Measurements from ENCODE around the gene GAB2. TPM values are rescaled to one million over a fixed set of nuclear protein-coding genes. Genes with fewer than 3 reads are reported as not detected.

Gene GAB2
- total and polyA plus RNA-seq, 2 of the 13 experiments (the other 11 are each of a cell fraction or from before 2014, with no cell fraction given), result 4.1 to 8.6 TPM

DNA sequence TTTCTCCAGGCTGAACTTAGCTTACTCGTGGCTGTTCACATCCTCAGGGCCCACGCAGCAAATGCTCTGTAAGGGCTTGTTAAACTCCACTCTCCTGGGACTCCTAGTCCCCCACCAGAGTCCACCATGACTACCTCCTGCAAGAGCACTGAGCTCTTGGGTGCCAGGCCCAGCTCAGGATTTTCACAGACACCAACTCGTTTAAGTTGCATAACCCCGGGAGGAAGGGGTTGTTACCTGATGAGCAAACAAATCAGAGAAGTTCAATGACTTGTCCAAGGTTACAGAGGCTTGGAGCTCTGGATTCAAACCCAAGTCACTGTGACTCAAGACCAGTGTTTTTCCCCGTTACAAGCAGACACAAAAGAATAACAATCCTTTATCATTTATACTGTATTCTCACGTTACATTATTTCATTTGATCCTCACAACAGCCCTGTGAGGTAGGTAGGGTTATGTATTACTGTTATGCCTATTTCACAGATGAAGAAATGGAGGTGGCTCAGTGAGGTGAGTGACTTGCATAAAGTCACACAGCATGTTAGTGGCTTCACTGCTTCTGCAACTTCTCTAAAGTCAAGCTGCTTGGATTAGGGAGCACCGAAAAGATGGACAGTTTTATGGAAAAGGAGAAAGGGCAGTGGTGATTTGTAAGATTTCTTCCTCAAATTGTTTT, 246.6 kb downstream of the GAB2 start (continued):
- TF ChIP-seq ZIK1 (CRISPR knock-in tag; IDR thresholded peaks at IDR 0.05; ENCODE audit: borderline replicate concordance, low read depth) (no peak), ZFP36L1 (CRISPR knock-in tag; IDR thresholded peaks at IDR 0.05) (no peak), ISL2 (CRISPR knock-in tag; IDR thresholded peaks at IDR 0.05) (0 out of 2 replicates have a peak, but pooled peaks have one; percentile 53), ZNF34 (CRISPR knock-in tag; IDR thresholded peaks at IDR 0.05; ENCODE audit: borderline replicate concordance) (no peak), DR1 (CRISPR knock-in tag; IDR thresholded peaks at IDR 0.05) (no peak), ERF (CRISPR knock-in tag; IDR thresholded peaks at IDR 0.05) (no peak), BCL6 (CRISPR knock-in tag; IDR thresholded peaks at IDR 0.05) (peak; percentile 87), ZNF850 (CRISPR knock-in tag; conservative IDR thresholded peaks at IDR 0.05) (no peak), ZNF3 (CRISPR knock-in tag; IDR thresholded peaks at IDR 0.05) (no peak), ZNF891 (CRISPR knock-in tag; IDR thresholded peaks at IDR 0.05) (no peak), ZNF274 (CRISPR knock-in tag; IDR thresholded peaks at IDR 0.05) (no peak), MYC (CRISPR knock-in tag; IDR thresholded peaks at IDR 0.05; ENCODE audit: borderline replicate concordance) (no peak), ZZZ3 (CRISPR knock-in tag; IDR thresholded peaks at IDR 0.05; ENCODE audit: borderline replicate concordance) (no peak), SETDB1 (CRISPR knock-in tag; IDR thresholded peaks at IDR 0.05; ENCODE audit: borderline replicate concordance) (no peak), ZNF501 (CRISPR knock-in tag; IDR thresholded peaks at IDR 0.05) (no peak), KLF12 (CRISPR knock-in tag; IDR thresholded peaks at IDR 0.05; ENCODE audit: borderline replicate concordance) (no peak), ZNF251 (CRISPR knock-in tag; IDR thresholded peaks at IDR 0.05) (no peak), TRIM24 (CRISPR knock-in tag; IDR thresholded peaks at IDR 0.05) (no peak), ZNF44 (CRISPR knock-in tag; IDR thresholded peaks at IDR 0.05) (no peak), FLYWCH1 (CRISPR knock-in tag; IDR thresholded peaks at IDR 0.05) (no peak), SYNCRIP (IDR thresholded peaks at IDR 0.05; ENCODE audit: insufficient read depth, low read depth, low read length) (no peak), ZNF296 (CRISPR knock-in tag; conservative IDR thresholded peaks at IDR 0.05) (no peak), ATRX (CRISPR knock-in tag; IDR thresholded peaks at IDR 0.05; ENCODE audit: borderline replicate concordance) (no peak), ZBTB20 (CRISPR knock-in tag; IDR thresholded peaks at IDR 0.05; ENCODE audit: borderline replicate concordance, low read depth) (no peak), ZNF282 (IDR thresholded peaks at IDR 0.05; ENCODE audit: partially characterized antibody) (no peak)
- TF ChIP-seq, protein P1, sequence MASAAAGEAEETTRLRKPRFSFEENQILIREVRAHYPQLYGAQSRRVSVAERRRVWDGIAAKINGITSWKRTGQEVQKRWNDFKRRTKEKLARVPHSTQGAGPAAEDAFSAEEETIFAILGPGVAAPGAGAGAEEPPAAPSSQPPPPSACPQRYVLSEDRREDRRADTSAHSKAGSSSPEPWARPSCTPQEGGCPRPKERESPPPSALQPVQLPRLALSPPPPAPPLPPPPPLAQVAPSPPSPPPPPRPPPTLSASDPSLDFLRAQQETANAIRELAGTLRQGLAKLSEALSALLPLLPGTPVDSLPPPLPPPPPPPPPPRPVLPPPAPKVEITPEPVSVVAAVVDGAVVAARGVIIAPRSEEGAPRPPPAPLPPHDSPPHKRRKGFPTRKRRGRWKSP (CRISPR knock-in tag; IDR thresholded peaks at IDR 0.05), result no peak
- TF ChIP-seq, protein P2, sequence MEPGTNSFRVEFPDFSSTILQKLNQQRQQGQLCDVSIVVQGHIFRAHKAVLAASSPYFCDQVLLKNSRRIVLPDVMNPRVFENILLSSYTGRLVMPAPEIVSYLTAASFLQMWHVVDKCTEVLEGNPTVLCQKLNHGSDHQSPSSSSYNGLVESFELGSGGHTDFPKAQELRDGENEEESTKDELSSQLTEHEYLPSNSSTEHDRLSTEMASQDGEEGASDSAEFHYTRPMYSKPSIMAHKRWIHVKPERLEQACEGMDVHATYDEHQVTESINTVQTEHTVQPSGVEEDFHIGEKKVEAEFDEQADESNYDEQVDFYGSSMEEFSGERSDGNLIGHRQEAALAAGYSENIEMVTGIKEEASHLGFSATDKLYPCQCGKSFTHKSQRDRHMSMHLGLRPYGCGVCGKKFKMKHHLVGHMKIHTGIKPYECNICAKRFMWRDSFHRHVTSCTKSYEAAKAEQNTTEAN (CRISPR knock-in tag; conservative IDR thresholded peaks at IDR 0.05), result no peak
- TF ChIP-seq, protein P3, sequence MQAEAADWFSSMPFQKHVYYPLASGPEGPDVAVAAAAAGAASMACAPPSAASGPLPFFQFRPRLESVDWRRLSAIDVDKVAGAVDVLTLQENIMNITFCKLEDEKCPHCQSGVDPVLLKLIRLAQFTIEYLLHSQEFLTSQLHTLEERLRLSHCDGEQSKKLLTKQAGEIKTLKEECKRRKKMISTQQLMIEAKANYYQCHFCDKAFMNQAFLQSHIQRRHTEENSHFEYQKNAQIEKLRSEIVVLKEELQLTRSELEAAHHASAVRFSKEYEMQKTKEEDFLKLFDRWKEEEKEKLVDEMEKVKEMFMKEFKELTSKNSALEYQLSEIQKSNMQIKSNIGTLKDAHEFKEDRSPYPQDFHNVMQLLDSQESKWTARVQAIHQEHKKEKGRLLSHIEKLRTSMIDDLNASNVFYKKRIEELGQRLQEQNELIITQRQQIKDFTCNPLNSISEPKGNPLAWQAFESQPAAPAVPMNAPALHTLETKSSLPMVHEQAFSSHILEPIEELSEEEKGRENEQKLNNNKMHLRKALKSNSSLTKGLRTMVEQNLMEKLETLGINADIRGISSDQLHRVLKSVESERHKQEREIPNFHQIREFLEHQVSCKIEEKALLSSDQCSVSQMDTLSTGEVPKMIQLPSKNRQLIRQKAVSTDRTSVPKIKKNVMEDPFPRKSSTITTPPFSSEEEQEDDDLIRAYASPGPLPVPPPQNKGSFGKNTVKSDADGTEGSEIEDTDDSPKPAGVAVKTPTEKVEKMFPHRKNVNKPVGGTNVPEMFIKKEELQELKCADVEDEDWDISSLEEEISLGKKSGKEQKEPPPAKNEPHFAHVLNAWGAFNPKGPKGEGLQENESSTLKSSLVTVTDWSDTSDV (CRISPR knock-in tag; IDR thresholded peaks at IDR 0.05), result no peak
